ENCODE results near the gene TMEM100. TPM values are rescaled to one million over a fixed set of nuclear protein-coding genes. Genes with fewer than 3 reads are reported as not detected.

Gene TMEM100
- total and polyA plus RNA-seq, 2 of the 8 experiments (the other 6 are each of a cell fraction or from before 2014, with no cell fraction given): 0.36 to 0.48 TPM

DNA sequence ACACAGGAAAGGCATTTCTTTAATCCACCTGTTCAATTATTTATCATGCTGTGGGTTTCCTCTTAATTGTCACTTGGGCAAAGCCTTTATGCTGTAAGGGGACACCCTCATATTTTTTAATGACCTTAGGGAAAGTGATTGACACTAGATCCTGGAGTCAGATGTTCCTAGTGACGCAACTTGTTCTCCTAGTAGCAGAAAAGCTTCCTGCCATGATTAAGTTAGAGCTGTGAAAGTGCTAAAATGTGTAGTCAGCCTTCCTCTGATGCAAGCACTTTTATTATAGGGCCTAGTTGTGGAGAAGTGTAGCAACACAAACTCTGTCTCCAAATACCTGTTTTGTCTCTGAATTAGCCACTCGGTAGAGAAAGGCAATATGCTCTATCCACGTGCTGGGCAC, 12.3 kb downstream of the TMEM100 start:
- H3K4me2 ChIP-seq (ENCODE audit: insufficient read depth in 1 of 2, low read depth in 2 of 2, low read length in 2 of 2): no peak overlapping the region
- no peak overlapping the region for H2AFZ ChIP-seq (ENCODE audit: low read length)
- H3K9me3 ChIP-seq (ENCODE audit: insufficient read depth in 2 of 2, low read depth in 1 of 2, low read length in 1 of 2): no peaks in the 10 kb centered on the region
- H3K9ac ChIP-seq (replicated peaks in 1 of 4; ENCODE audit: extremely low read depth in 1 of 4, low read depth in 3 of 4, low read length in 3 of 4): no peak overlapping the region
- no peak overlapping the region for H3K27ac ChIP-seq (ENCODE audit: low read depth, low read length)
- H2BK20ac ChIP-seq (ENCODE audit: low read length): no peak overlapping the region
- H3K4ac ChIP-seq (replicated peaks; ENCODE audit: insufficient read length, low read depth, low read length): no peak overlapping the region
- POLR2A ChIA-PET (ENCODE audit: partially characterized antibody): no interaction called here
- no peak overlapping the region for H2BK12ac ChIP-seq (ENCODE audit: low read depth, low read length)
- H3K4me3 ChIP-seq (ENCODE audit: extremely low read depth in 1 of 4, insufficient read depth in 2 of 4, low read depth in 3 of 4, low read length in 4 of 4): no peak overlapping the region
- CTCF ChIA-PET (ENCODE audit: partially characterized antibody): interaction anchor here (0.6 to 1.2 kb wide), 5 partner anchors 8 to 1865 kb away, joined by 3 to 8 read pairs (median 4); no protein-coding TSS in a partner anchor
- no peaks in the 10 kb centered on the region for H3K27me3 ChIP-seq (replicated peaks in 1 of 4; ENCODE audit: control insufficient read depth in 3 of 4, extremely low read depth in 1 of 4, insufficient read depth in 3 of 4, low read length in 3 of 4)
- H3K18ac ChIP-seq (ENCODE audit: extremely low read depth, low read length): no peak overlapping the region
- no peak overlapping the region for H3K56ac ChIP-seq (replicated peaks; ENCODE audit: insufficient read length, low read depth, low read length)
- H3K4me1 ChIP-seq (replicated peaks in 1 of 4; ENCODE audit: control insufficient read depth in 3 of 4, insufficient read depth in 4 of 4, low read length in 3 of 4): peaks cover 3 to 9% (median 4%) of the 10 kb centered on the region in 4 experiments; a peak in 5 of 7 replicates
- no peak for DNase-seq (ENCODE audit: low read depth in 1 of 2, low spot score in 2 of 2)
- H2BK120ac ChIP-seq (replicated peaks; ENCODE audit: low read depth, low read length): no peak overlapping the region
- no peak overlapping the region for H3K23ac ChIP-seq (ENCODE audit: insufficient read length)
- H2BK15ac ChIP-seq (ENCODE audit: low read length): no peak overlapping the region
- no peaks in the 10 kb centered on the region for H3K36me3 ChIP-seq (ENCODE audit: control insufficient read depth in 2 of 4, insufficient read depth in 4 of 4, low read length in 3 of 4)
- no peak overlapping the region for H4K5ac ChIP-seq (ENCODE audit: insufficient read length, low read depth, low read length)
- no peaks in the 10 kb centered on the region for H3K23me2 ChIP-seq (ENCODE audit: low read depth, low read length)
- H4K8ac ChIP-seq (ENCODE audit: extremely low read depth, insufficient read depth, low read length): no peak overlapping the region
- no peak overlapping the region for H2BK5ac ChIP-seq (ENCODE audit: low read depth, low read length)
- H3K79me1 ChIP-seq (ENCODE audit: low read depth, low read length): no peaks in the 10 kb centered on the region
- 95% methylated on average over 3 of the region's 3 CpGs; no CpG with 5 or more reads in 1 of the 2 experiments for WGBS, 2 experiments (ENCODE audit: extremely low coverage in 1 of 2, insufficient coverage in 1 of 2, insufficient read length in 1 of 2, insufficient replicate concordance in 2 of 2, low coverage in 1 of 2, low lambda C conversion rate in 2 of 2, missing lambda C conversion rate in 1 of 2)
- FAIRE-seq: no peak
- no peak overlapping the region for H3K14ac ChIP-seq (ENCODE audit: insufficient read length)
- H2AK5ac ChIP-seq (ENCODE audit: low read depth, low read length): no peak overlapping the region
- H4K20me1 ChIP-seq (replicated peaks in 1 of 2; ENCODE audit: control insufficient read depth in 1 of 2, insufficient read depth in 2 of 2, low read length in 2 of 2): no peaks in the 10 kb centered on the region
- H4K91ac ChIP-seq (replicated peaks; ENCODE audit: insufficient read length, low read length): no peak overlapping the region
- H3K79me2 ChIP-seq (ENCODE audit: control insufficient read depth in 1 of 2, insufficient read depth in 2 of 2, low read length in 2 of 2): no peaks in the 10 kb centered on the region
- TF ChIP-seq, protein P1, sequence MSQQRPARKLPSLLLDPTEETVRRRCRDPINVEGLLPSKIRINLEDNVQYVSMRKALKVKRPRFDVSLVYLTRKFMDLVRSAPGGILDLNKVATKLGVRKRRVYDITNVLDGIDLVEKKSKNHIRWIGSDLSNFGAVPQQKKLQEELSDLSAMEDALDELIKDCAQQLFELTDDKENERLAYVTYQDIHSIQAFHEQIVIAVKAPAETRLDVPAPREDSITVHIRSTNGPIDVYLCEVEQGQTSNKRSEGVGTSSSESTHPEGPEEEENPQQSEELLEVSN (IDR thresholded peaks at IDR 0.05): no peak
- TF ChIP-seq KDM5A (IDR thresholded peaks at IDR 0.05; ENCODE audit: low read length) (no peak), CBX5 (IDR thresholded peaks at IDR 0.05; ENCODE audit: low read depth, low read length) (no peak), SIN3A (conservative IDR thresholded peaks at IDR 0.05 in 1 of 2, IDR thresholded peaks at IDR 0.05 in 1 of 2; ENCODE audit: low read depth in 1 of 2, low read length in 2 of 2) (no peak), YY1 (IDR thresholded peaks at IDR 0.05; ENCODE audit: low read depth, low read length) (no peak), CHD2 (IDR thresholded peaks at IDR 0.05; ENCODE audit: low read length) (no peak), HDAC6 (IDR thresholded peaks at IDR 0.05; ENCODE audit: low read depth, low read length) (no peak), GABPA (IDR thresholded peaks at IDR 0.05; ENCODE audit: borderline replicate concordance, insufficient read depth, low read length) (no peak), SP4 (IDR thresholded peaks at IDR 0.05; ENCODE audit: low read length) (no peak), SP1 (IDR thresholded peaks at IDR 0.05; ENCODE audit: low read depth, low read length) (no peak)

Data from H1 (cell line).